Activated CD4-positive, alpha-beta T cell treated with anti-CD3 and anti-CD28 coated beads, Interleukin-2, amount 50 U/mL, for 24 hours (primary cell): ENCODE results near the gene RPL15.
A peak's percentile ranks its signal among the peaks of the same experiment; 100 is the strongest.
"Not testable (repeated sequence)": the region's sequence is repeated elsewhere in the genome, so short reads cannot be mapped to it uniquely, and the experiment has no call there.

ENCODE experiments used
- DNase-seq, 2 donors: peaks; one replicate each; pipeline ENCODE4 v3.0.0-alpha.2; 2020; ENCODE audit warnings: low read depth in 1 of 2, low spot score in 1 of 2

Gene RPL15

DNA sequence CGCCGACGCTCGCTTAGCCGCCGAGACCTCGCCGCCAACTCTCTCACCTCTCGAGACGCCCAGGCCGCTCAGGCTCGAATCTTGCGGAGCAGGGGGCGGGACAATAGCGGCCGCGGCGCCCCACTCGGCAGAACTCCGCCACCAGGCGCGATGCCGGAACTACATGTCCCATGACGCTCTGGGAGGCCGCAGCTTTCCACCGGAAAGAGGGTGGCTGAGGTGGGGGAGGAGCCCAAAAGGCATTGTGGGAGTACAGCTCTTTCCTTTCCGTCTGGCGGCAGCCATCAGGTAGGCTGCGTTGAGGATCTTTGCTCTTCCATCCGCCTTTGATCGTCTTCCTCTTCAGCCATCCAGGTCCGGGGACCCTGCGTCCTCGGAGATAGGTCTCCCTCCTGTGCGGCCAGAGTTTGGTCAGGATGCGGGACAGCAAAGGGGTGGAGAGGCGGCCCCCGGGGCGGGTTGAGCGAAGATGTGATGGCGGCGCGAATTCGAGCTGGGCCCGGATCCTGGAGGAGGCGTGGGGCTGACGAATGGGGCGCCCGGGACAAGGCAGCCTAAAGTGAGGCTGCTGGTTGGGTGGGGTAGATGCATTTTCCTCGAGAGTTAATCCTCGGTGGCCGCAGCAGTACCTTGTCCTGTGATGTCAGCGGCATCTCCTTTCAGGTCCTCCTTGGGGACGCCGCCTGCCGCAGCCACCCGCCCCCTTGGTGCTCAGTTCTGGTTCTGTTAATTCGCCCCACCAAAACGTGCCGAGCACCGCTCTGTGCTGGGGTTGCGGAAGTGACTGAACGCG, at the start of gene RPL15, which contains the start of gene NKIRAS1:
RPL15 (plus strand) TSS at position 247 of the 793 bp plus-strand sequence. CDS start 728 bp downstream, outside the sequence.
NKIRAS1 (minus strand) TSS at position 105 of the 793 bp plus-strand sequence. CDS start 6,086 bp downstream, outside the sequence.
- DNase-seq = peak; percentile 87 to 97

- no peak for DNase-seq
These were observed 49.5 kb upstream of the RPL15 start for GRCh38 chr3:23867400-23867799.

DNA sequence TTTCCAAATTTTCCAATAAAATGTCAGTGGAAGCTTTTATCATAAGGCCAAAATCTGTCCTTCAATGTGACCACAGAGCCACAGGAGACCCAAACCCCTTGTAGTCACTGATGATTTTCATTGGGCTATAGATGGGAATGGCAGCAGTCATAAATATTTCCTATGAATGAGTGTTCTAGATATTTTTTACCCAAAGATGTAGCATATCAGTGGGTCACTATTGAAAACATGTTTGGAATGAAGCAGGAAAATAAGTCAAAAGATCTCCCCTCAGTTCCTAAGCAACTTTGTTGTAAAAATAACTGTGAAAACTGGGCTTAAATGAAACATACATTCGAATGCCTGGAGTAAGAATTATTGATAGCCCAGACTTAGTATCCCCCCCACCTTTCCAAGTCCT, 49.1 kb upstream of the RPL15 start:
- no peak for DNase-seq

GRCh38 chr3:23869977-23870662, 46.8 kb upstream of the RPL15 start:
- no peak for DNase-seq

DNA sequence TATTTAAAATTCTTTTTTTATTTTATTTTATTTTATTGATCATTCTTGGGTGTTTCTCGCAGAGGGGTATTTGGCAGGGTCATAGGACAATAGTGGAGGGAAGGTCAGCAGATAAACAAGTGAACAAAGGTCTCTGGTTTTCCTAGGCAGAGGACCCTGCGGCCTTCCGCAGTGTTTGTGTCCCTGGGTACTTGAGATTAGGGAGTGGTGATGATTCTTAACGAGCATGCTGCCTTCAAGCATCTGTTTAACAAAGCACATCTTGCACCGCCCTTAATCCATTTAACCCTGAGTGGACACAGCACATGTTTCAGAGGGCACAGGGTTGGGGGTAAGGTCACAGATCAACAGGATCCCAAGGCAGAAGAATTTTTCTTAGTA, 46.3 kb upstream of the RPL15 start:
- not testable (repeated sequence) for DNase-seq

DNA sequence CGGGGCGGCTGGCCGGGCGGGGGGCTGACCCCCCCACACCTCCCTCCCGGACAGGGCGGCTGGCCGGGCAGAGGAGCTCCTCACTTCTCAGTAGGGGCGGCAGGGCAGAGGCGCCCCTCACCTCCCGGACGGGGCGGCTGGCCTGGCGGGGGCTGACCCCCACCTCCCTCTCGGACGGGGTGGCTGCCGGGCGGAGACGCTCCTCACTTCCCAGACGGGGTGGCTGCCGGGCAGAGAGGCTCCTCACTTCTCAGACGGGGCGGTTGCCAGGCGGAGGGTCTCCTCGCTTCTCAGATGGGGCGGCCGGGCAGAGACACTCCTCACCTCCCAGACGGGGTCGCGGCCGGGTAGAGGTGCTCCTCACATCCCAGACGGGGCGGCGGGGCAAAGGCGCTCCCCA, 45.6 kb upstream of the RPL15 start:
- DNase-seq = not testable (repeated sequence)

DNA sequence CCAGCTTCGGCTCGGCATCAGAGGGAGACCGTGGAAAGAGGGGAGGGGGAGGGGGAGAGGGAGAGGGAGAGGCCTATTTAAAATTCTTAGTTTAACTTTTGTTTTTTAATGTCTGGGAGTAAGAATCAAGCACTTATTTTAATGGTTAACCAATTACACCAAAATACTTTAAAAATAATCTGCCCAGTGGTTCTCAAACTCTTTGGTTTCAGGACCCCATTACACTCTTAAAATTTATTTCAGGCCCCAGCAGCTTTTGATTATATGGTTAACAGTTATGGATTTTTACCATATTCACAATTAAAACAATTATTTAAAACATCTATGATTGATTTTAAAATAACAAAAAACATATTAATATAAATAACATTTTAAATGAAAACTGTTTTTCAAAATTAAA, 44.6 kb upstream of the RPL15 start:
- DNase-seq = no peak

- DNase-seq = no peak
These were observed 43.0 kb upstream of the RPL15 start for GRCh38 chr3:23873941-23874340.

DNA sequence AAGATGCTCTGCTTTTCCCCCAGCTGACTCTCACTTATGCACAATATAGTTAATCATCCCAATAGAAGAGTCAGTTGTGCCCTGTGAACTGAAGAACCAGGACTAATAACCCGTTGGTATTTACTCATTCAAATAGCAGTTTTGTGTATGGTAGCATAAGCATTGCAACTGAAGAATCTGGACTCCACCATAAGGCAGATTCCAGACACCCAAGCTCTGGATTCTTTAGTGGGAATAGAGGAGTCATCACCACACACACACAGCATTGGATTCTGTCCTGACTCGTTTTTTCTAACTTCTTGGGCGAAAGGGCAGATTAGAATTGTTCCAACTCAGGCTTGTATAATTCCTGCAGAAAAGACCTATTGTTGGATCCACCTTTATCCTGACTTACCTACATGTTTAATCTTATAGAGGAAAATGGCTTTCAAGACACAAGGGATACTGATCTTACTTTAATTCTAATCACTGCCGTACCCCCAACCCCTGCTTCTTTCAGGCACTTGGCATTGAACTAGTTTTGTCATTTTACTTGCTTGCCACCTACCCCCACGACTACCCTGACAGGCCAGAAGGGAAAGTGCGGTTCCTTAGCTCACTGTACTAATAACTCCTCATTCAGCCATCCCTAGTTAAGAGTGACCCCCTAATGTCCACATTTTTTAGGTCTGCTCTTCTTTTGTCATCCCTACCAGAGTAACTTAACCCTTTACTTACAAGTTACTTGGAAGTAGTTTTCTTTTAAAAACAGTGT, 42.4 kb upstream of the RPL15 start:
- DNase-seq = no peak

GRCh38 chr3:23875113-23875725, 41.7 kb upstream of the RPL15 start:
- DNase-seq = no peak

DNA sequence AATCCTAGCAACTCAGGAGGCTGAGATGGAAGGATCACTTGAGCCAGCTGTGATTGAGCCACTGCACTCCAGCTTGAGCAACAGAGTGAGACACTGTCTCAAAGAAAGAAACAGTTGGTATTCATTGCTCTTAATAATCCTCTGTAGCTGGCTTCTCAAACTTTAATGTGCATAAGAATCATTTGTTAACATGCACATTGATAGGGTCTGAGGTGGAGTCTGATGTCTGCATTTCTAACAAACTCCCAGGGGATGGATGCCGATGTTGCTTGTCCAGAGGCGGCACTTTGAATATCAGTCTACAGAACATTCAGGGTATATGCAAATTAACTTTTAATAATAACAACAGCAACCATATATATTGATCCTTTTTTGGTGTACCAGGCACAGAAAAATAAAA, 40.0 kb upstream of the RPL15 start:
- DNase-seq = no peak

DNA sequence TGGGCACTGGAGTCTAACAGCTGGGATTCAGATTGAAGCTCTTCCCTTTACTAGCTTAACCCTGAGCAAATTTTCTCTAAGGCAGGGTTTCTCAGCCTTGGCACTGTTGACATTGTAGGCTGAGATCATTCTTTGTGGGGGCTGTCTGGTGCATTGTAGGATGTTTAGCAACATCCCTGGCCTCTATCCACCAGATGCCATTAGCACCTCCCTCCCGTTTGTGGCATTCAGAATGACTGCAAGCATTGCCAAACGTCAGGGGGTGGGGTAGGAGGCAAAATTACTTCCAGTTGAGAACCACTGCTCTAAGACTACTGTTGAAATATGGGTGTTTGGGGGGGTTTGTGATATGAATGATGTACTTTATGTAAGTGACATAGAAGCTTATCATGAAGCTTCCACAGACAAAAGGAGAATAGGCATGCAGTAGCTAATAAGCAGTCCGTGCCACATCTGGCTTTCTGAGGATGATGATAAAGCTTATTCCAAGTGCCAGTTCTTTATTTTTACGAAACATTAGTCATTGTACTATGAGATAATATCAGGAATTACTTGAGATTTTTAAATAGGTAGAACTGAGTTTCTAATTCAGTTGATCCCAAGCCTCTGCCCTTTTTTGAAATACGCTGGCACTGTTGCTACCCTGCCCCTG, 39.5 kb upstream of the RPL15 start:
- no peak for DNase-seq

DNA sequence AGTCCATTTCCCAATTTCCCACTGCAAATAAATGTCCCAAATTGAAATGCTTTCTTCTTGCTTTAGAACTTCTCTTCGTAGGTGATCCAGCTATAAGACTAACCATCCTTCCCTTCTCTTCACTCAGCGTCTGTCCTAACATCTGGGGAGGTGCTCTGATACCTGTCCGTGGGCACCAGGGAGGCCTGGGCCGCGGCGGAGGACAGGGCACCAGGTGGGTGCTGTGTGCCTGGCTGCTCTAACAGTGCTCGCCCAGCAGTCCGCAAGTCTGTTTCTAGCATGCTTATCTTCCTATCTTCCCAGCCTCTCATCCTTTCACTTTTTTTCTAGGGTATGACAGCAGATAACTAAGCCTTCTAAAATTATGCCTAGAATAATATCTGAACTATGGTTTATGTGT, 37.4 kb upstream of the RPL15 start:
- no peak for DNase-seq

- DNase-seq = no peak
These were observed 36.1 kb upstream of the RPL15 start for GRCh38 chr3:23880703-23881339.

DNA sequence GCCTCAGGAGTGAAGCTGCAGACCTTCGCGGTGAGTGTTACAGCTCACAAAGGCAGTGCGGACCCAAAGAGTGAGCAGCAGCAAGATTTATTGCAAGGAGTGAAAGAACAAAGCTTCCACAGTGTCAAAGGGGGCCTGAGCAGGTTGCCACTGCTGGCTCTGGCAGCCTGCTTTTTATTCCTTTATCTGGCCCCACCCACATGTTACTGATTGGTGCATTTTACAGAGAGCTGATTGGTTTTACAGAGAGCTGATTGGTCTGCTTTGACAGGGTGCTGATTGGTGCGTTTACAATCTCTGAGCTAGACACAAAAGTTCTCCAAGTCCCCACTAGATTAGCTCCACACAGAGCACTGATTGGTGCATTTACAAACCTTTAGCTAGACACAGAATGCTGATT, 34.9 kb upstream of the RPL15 start:
- DNase-seq = not testable (repeated sequence)

DNA sequence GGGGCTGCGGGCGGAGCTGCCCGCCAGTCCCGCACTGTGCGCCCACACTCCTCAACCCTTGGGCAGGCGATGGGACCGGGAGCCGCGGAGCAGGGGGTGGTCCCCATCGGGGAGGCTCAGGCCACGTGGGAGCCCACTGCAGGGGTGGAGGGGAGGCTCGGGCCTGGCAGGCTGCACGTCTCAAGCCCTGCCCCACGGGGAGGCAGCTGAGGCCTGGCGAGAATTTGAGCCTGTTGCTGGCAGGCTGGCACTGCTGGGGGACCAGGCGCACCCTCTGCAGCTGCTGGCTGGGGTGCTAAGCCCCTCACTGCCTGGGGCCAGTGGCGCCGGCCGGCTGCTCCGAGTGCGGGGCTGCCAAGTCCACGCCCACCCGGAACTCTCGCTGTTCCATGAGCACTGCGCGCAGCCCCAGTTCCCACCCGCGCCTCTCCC, 34.4 kb upstream of the RPL15 start:
- DNase-seq = no peak

- DNase-seq = no peak
These were observed 32.5 kb upstream of the RPL15 start for GRCh38 chr3:23884481-23884880.

DNA sequence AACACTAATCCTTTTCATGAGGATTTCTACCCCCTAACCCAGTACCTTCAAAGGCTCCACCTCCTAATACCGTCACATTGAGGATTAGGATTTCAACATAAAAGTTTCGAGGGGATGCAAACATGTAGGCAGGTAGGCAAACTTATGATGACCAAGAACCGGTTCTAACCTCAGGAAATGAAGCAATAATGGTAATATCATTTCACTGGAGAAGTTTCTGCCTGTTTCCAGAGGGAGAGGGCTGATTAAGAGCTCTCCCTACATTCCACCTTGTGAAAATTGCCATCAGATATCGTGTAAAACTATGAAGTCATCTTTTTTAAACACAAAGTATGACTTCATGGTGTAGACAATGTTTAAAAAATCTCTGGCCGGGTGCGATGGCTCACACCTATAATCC, 31.7 kb upstream of the RPL15 start:
- DNase-seq = no peak

GRCh38 chr3:23886311-23886710, 30.6 kb upstream of the RPL15 start:
- no peak for DNase-seq

GRCh38 chr3:23888617-23889228, 28.2 kb upstream of the RPL15 start:
- DNase-seq = peak in 1 of 2 donors; percentile 7
